ENCODE measurements around the gene DMXL1. TPM values are rescaled to one million over a fixed set of nuclear protein-coding genes. Genes with fewer than 3 reads are reported as not detected.

Gene DMXL1
- total and polyA plus RNA-seq, 2 experiments from 2014 or later: 12.0 to 32.4 TPM

- 97% methylated on average over 5 of the region's 5 CpGs for WGBS, 2 experiments (ENCODE audit: low coverage in 1 of 2, low lambda C conversion rate in 2 of 2, missing lambda C conversion rate in 2 of 2)
- in situ Hi-C loops (cut with MboI): no loop called here
- H3K27ac ChIP-seq: no peak overlapping the region
These were observed 206.1 kb downstream of the DMXL1 start for GRCh38 chr5:119276978-119277377.

GRCh38 chr5:119279093-119279492 lies 208.2 kb downstream of the DMXL1 start:
- WGBS, 2 experiments (ENCODE audit: low coverage in 1 of 2, low lambda C conversion rate in 2 of 2, missing lambda C conversion rate in 2 of 2): 58 to 80% methylated on average over 1 of the region's 1 CpG
- Histone ChIP-seq H3K27ac (no peak overlapping the region), H3K9ac (no peak overlapping the region)

More at GRCh38 chr5:119276978-119277377, 206.1 kb downstream of the DMXL1 start:
- no peaks in the 10 kb centered on the region for H4K20me1 ChIP-seq (ENCODE audit: insufficient read depth)
- H3K9ac ChIP-seq: no peak overlapping the region
- DNase-seq: no peak
- H3K9me2 ChIP-seq (ENCODE audit: insufficient read depth): no peaks in the 10 kb centered on the region
- peaks cover 10% of the 10 kb centered on the region for H3F3A ChIP-seq (ENCODE audit: insufficient read depth)
- H3K79me2 ChIP-seq (ENCODE audit: insufficient read depth): no peaks in the 10 kb centered on the region
- H3K27me3 ChIP-seq (replicated peaks; ENCODE audit: insufficient read depth): no peaks in the 10 kb centered on the region
- no peaks in the 10 kb centered on the region for H3K36me3 ChIP-seq (ENCODE audit: low read depth)
- peaks cover 12% of the 10 kb centered on the region for H3K4me1 ChIP-seq (ENCODE audit: insufficient read depth)
- TF ChIP-seq EZH2phosphoT487 (IDR thresholded peaks at IDR 0.05; ENCODE audit: insufficient read depth, low read depth) (no peak), EZH2 (IDR thresholded peaks at IDR 0.05; ENCODE audit: insufficient read depth, poor library complexity, severe bottlenecking) (no peak)
- no peak overlapping the region for H2AFZ ChIP-seq
- H3K4me2 ChIP-seq (ENCODE audit: unreplicated experiment): no peak overlapping the region
- no peak overlapping the region for H3K4me3 ChIP-seq
- no peaks in the 10 kb centered on the region for H3K9me3 ChIP-seq (ENCODE audit: low read depth)

GRCh38 chr5:119280380-119280779 lies 209.5 kb downstream of the DMXL1 start:
- H3K79me2 ChIP-seq (ENCODE audit: insufficient read depth): no peaks in the 10 kb centered on the region
- WGBS, 2 experiments (ENCODE audit: low coverage in 1 of 2, low lambda C conversion rate in 2 of 2, missing lambda C conversion rate in 2 of 2): 74 to 76% methylated on average over 3 of the region's 3 CpGs

More at GRCh38 chr5:119279093-119279492, 208.2 kb downstream of the DMXL1 start:
- no peak overlapping the region for H3K4me3 ChIP-seq
- no peaks in the 10 kb centered on the region for H3K9me2 ChIP-seq (ENCODE audit: insufficient read depth)
- in situ Hi-C loops (cut with MboI): no loop called here
- H2AFZ ChIP-seq: no peak overlapping the region
- no peak for DNase-seq
- TF ChIP-seq EZH2phosphoT487 (IDR thresholded peaks at IDR 0.05; ENCODE audit: insufficient read depth, low read depth) (no peak), EZH2 (IDR thresholded peaks at IDR 0.05; ENCODE audit: insufficient read depth, poor library complexity, severe bottlenecking) (no peak)
- peaks cover 12% of the 10 kb centered on the region for H3K4me1 ChIP-seq (ENCODE audit: insufficient read depth)
- H3K79me2 ChIP-seq (ENCODE audit: insufficient read depth): no peaks in the 10 kb centered on the region
- no peaks in the 10 kb centered on the region for H3K27me3 ChIP-seq (replicated peaks; ENCODE audit: insufficient read depth)
- no peak overlapping the region for H3K4me2 ChIP-seq (ENCODE audit: unreplicated experiment)
- no peaks in the 10 kb centered on the region for H3K36me3 ChIP-seq (ENCODE audit: low read depth)
- H3K9me3 ChIP-seq (ENCODE audit: low read depth): no peaks in the 10 kb centered on the region
- H3F3A ChIP-seq (ENCODE audit: insufficient read depth): peaks cover 10% of the 10 kb centered on the region
- no peaks in the 10 kb centered on the region for H4K20me1 ChIP-seq (ENCODE audit: insufficient read depth)

GRCh38 chr5:119282628-119283027 lies 211.7 kb downstream of the DMXL1 start:
- TF ChIP-seq EZH2 (IDR thresholded peaks at IDR 0.05; ENCODE audit: insufficient read depth, poor library complexity, severe bottlenecking) (no peak), EZH2phosphoT487 (IDR thresholded peaks at IDR 0.05; ENCODE audit: insufficient read depth, low read depth) (no peak)
- no peak overlapping the region for H3K4me3 ChIP-seq

More at GRCh38 chr5:119280380-119280779, 209.5 kb downstream of the DMXL1 start:
- no peak for TF ChIP-seq EZH2phosphoT487 (IDR thresholded peaks at IDR 0.05; ENCODE audit: insufficient read depth, low read depth)
- no peak for TF ChIP-seq EZH2 (IDR thresholded peaks at IDR 0.05; ENCODE audit: insufficient read depth, poor library complexity, severe bottlenecking)
- H3K9ac ChIP-seq: no peak overlapping the region
- in situ Hi-C loops (cut with MboI): no loop called here
- H3K9me3 ChIP-seq (ENCODE audit: low read depth): no peaks in the 10 kb centered on the region
- no peak overlapping the region for H3K27ac ChIP-seq
- H3K4me3 ChIP-seq: no peak overlapping the region
- H3K9me2 ChIP-seq (ENCODE audit: insufficient read depth): no peaks in the 10 kb centered on the region
- H4K20me1 ChIP-seq (ENCODE audit: insufficient read depth): no peaks in the 10 kb centered on the region
- peaks cover 5% of the 10 kb centered on the region for H3F3A ChIP-seq (ENCODE audit: insufficient read depth)
- H2AFZ ChIP-seq: no peak overlapping the region
- no peak overlapping the region for H3K4me2 ChIP-seq (ENCODE audit: unreplicated experiment)
- peaks cover 7% of the 10 kb centered on the region for H3K4me1 ChIP-seq (ENCODE audit: insufficient read depth)
- DNase-seq: no peak
- no peaks in the 10 kb centered on the region for H3K27me3 ChIP-seq (replicated peaks; ENCODE audit: insufficient read depth)
- H3K36me3 ChIP-seq (ENCODE audit: low read depth): no peaks in the 10 kb centered on the region

More at GRCh38 chr5:119282628-119283027, 211.7 kb downstream of the DMXL1 start:
- Histone ChIP-seq H3K9me2 (ENCODE audit: insufficient read depth) (no peaks in the 10 kb centered on the region), H3K4me2 (ENCODE audit: unreplicated experiment) (no peak overlapping the region), H3K27ac (no peak overlapping the region), H2AFZ (no peak overlapping the region), H3F3A (ENCODE audit: insufficient read depth) (0 out of 2 replicates have a peak, but pooled peaks cover 8% of the 10 kb centered on the region), H4K20me1 (ENCODE audit: insufficient read depth) (no peaks in the 10 kb centered on the region), H3K36me3 (ENCODE audit: low read depth) (no peaks in the 10 kb centered on the region), H3K4me1 (ENCODE audit: insufficient read depth) (peaks cover 18% of the 10 kb centered on the region), H3K27me3 (replicated peaks; ENCODE audit: insufficient read depth) (no peaks in the 10 kb centered on the region), H3K9me3 (ENCODE audit: low read depth) (no peaks in the 10 kb centered on the region), H3K9ac (no peak overlapping the region), H3K79me2 (ENCODE audit: insufficient read depth) (no peaks in the 10 kb centered on the region)
- 95 to 100% methylated on average over 2 of the region's 2 CpGs for WGBS, 2 experiments (ENCODE audit: low coverage in 1 of 2, low lambda C conversion rate in 2 of 2, missing lambda C conversion rate in 2 of 2)
- no peak for DNase-seq
- in situ Hi-C loops (cut with MboI): no loop called here

Data from GM23248 (cell line).